ENCODE measurements around the gene PNKP.
A peak's percentile ranks its signal among the peaks of the same experiment; 100 is the strongest.

DNA sequence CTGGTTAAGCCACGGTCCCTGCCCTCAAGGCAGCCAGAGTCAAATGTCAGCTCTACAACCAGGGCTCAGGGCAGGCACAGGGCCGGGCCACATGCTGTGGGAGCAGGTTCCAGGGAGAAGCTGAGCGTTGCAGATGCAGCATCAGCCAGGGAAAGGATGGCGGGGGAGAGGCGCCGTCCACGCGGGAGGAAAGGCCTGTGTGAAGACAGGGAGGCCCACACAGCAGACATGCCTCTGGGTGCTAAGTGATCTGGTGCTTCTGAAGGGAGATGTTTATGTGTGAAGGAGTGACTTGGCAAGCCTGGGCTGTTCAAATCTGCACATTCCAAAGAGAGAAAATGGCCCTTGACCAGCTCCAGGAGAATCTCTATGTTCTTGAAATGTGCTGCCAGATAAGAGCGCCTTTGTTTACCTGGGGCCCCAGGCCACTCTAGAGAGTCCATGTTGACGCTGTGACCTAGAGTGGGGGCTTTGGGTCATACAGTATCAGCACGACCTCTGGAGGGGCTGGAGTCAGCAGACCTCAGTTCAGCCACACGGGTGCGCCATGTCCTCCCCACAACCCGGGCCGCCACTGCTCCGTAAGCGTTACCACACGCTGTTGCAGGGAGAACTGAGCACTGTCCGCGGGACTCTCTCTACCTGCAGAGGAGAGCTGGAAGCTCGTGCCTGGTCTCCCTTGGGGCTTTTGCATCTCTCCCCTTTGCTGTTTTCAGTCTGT is 45.7 kb upstream of the PNKP start:
- TF ChIP-seq, protein P1, sequence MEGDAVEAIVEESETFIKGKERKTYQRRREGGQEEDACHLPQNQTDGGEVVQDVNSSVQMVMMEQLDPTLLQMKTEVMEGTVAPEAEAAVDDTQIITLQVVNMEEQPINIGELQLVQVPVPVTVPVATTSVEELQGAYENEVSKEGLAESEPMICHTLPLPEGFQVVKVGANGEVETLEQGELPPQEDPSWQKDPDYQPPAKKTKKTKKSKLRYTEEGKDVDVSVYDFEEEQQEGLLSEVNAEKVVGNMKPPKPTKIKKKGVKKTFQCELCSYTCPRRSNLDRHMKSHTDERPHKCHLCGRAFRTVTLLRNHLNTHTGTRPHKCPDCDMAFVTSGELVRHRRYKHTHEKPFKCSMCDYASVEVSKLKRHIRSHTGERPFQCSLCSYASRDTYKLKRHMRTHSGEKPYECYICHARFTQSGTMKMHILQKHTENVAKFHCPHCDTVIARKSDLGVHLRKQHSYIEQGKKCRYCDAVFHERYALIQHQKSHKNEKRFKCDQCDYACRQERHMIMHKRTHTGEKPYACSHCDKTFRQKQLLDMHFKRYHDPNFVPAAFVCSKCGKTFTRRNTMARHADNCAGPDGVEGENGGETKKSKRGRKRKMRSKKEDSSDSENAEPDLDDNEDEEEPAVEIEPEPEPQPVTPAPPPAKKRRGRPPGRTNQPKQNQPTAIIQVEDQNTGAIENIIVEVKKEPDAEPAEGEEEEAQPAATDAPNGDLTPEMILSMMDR (IDR thresholded peaks at IDR 0.05; ENCODE audit: low read depth, low read length, poor library complexity, severe bottlenecking), result peak; percentile 56
- no peak for TF ChIP-seq EZH2phosphoT487 (IDR thresholded peaks at IDR 0.05; ENCODE audit: borderline replicate concordance, low read length)
